ENCODE measurements around the gene SLC18A3.

Gene SLC18A3

DNA sequence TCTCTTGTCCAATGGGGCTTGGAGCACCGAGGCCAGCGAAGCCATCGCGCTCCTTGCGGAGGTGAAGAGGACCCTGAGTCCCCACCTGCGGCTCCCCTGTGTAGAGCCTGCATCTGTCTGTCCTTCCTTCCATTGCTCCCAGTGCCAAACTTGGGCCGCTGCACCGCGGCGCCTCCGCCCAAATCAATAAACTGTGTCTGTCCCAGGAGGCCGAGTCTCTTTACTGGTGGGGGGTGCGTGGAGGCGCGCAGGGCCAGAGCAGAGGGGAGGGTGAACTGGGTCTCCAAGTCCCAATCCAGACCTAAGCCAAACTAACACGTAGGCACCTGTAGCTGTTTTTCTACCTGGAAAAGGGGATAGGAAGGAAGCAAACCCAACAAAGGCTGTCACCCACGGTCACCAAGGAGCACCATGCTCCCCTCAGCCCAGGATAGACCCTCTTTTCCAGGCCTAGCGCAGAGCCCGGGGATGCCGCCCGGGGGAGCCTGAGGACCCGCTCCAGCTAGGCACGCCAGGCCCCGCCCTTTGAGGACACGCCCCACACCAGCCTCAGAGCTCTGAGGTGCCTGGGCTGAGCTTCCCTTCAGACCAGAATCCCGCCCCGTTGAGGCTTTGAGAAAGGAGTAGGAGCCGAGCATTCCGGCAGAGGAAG lies 2.5 kb downstream of the SLC18A3 start:
- DNase-seq = peak; percentile 36

DNA sequence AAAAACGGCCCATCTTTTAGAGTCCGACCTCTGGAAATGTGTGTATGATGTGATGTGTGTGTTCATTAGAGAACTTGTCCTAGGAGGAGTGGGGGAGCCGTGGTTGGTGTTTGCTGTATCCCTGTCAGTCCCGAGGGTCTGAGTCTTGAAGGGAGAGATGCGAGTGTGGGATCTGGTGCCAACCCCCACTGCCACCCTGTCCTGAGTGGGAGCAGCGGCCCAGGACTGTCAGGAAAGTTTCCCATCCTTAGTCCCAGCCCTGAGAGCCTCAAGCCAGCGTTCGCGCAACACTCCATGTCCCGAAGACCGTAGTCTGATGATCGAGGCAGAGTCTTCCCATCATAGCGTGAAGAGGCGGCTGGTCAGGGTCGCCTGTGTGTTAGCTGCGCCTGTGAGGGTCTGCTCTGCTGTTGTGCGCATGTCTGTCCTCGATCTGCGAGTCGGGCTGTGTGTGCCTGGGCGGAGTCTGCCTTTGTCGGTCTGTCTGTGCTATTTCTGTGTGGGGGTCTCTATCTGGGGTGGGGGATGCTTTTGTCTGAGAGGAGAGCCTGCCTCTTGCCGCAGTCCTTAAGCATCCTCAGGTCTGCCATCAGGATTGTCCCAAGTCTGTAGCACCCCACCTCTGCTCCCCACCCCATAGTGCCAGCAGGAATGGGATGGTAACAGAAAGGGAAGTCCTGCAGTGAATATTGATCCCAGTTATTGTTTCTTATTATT lies 3.2 kb downstream of the SLC18A3 start:
- DNase-seq = no peak

DNA sequence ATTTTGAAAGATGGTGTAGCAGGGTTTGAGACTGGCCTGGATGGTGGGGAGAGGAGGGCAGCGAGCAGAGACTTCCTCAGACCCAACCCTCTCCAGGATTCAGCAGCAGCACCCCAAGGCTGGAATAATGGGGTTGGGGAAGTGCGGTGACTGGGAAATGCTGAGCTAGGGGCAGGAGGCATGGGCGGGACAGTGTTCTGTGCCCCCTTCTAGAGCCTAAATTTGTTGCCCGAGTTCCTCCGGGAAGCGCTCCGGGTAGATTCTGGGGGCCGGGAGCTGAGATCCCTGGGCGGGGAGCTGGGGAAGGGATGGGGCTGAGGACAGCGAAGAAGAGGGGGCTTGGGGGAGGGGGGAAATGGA lies 3.8 kb downstream of the SLC18A3 start, which contains the start of gene CHAT:
TSS of gene CHAT (plus strand) at position 156 of the 360 bp plus-strand sequence. CDS start at position 309, 153 bp downstream.
- no peak for DNase-seq

GRCh38 chr10:49614242-49615198 lies 4.4 kb downstream of the SLC18A3 start:
- DNase-seq = no peak

- no peak for DNase-seq
Measured at GRCh38 chr10:49615213-49615612, 5.1 kb downstream of the SLC18A3 start.

GRCh38 chr10:49615721-49616120 lies 5.6 kb downstream of the SLC18A3 start:
- DNase-seq = no peak

DNA sequence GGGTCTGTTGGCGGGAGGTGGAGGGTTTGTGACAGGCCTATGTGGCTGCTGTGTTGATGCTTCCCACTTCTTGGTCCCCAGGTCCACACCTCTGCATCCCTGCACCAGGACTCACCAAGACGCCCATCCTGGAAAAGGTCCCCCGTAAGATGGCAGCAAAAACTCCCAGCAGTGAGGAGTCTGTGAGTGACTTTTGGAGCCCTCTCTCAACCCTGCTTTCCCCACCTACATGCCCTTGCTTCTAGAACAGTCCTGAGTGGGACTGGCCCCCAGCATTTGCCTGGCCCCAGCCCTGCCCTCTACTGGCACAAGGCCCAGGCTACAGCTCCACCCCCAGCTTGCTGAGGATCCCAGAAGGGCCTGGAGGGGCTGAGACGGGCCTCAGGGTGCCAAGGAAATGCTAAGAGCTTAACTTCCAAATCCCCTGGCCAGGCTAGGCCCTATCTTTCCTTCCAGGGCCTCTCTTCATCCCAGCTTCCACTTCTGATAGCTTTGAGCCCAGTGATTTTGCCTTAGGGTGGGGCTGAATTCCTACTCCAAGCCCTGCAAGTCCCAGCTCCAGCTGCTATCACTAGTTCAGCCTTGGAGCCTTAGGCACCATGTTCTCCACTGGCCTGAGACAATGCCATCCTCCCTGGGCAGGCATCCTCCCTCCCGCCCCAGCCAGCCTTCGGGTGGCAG lies 6.5 kb downstream of the SLC18A3 start:
- no peak for DNase-seq

- no peak for DNase-seq
Measured at GRCh38 chr10:49617121-49618020, 7.3 kb downstream of the SLC18A3 start.

GRCh38 chr10:49618821-49619220 lies 8.7 kb downstream of the SLC18A3 start:
- DNase-seq = no peak

GRCh38 chr10:49619613-49620012 lies 9.5 kb downstream of the SLC18A3 start:
- DNase-seq = no peak

- DNase-seq = no peak
Measured at GRCh38 chr10:49620286-49620810, 10.2 kb downstream of the SLC18A3 start.

- DNase-seq = no peak
Measured at GRCh38 chr10:49620841-49621378, 10.8 kb downstream of the SLC18A3 start.

DNA sequence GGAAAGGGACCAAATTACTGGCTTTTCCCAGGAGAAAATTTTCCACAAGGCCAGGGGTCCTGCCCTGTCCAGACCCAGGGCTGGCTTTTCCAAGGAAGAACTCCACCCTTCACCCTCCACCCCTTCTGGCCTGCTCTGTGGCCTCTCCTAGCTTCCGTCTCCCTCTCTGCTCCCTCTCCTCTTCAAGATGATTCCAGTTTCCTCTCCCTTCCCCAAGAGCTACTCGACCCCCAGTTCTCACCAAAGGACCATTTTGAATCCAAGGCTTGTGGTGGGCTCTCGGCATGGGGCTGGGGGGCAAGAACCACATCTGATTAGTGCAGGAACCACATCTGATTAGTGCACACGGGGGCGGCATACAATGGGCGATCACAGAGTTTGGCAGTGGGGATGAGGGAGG lies 11.5 kb downstream of the SLC18A3 start:
- DNase-seq = no peak

- no peak for DNase-seq
Measured at GRCh38 chr10:49622426-49623425, 12.6 kb downstream of the SLC18A3 start.

DNA sequence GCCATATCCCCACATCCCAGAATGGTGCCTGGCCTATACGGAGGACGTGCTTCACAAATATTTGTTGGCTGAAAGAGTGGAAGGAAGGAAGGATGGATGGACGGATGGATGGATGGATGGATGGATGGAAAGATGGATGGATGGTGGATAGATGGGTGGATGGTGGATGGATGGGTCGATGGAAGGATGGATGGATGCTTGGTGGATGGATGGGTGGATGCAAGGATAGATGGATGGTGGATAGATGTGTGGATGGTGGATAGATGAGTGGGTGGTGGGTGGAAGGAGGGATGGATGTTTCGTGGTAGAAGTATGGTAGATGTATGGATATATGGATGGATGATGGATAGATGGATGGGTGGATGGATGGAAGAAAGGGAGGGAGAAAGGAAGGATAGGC lies 14.5 kb downstream of the SLC18A3 start:
- DNase-seq = no peak

DNA sequence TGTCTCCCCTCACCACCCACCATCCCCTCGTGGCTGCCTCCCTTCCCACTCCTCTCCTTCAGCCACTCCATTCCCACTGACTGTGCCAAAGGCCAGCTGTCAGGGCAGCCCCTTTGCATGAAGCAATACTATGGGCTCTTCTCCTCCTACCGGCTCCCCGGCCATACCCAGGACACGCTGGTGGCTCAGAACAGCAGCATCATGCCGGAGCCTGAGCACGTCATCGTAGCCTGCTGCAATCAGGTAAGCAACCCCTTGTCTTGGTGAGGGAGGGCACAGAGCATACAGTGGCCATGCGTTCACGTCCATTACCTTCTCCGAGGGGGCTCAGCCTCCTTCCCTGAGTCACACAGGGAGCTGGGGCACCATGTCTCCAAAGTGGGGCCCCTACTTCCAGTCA lies 15.3 kb downstream of the SLC18A3 start:
- DNase-seq = no peak

GRCh38 chr10:49627038-49627437 lies 16.9 kb downstream of the SLC18A3 start:
- DNase-seq = no peak

DNA sequence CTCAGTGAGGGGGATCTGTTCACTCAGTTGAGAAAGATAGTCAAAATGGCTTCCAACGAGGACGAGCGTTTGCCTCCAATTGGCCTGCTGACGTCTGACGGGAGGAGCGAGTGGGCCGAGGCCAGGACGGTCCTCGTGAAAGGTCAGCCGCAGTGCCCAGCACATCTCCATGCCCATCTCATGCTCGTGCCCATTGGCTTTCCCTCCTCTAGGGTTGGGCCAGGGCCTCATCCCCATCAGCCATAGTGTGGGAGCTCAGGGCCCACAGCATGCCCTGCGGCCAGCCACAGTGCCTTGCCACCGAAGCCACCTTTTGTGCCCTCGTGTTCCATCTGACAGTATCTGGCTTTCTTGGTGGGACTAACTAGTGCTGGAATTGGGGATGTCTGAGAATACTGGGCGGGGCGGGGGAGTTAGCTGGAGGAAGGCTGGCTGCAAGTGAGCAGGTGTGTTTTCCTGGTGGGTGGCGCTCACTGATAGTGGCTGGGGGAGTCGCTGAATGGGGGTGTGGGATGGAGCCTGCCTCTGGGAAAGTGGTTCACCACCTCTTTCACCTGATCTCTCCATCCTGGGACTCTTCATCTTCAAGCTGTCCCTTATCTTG lies 17.6 kb downstream of the SLC18A3 start:
- DNase-seq = no peak

DNA sequence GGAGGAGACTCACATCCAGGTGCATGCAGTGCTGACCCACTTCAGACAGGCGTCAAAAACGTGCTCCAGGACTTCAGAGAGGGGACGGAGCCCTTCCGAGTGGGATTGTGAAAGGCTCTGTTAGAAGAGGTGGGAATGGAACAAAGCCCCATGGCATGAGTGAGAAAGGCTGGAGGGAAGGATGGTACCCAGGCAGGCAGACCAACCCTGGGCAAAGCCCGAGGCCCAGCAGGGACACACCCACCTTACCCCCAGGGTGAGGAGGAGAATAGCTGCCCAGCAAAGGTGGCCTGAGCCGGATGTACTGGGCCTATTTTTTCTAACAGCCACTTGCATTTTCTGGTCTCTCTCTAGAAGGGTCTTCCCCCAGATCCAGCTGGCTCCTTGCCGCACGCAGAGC lies 18.5 kb downstream of the SLC18A3 start:
- DNase-seq = no peak

Measured in stimulated activated CD8-positive, alpha-beta memory T cell treated with anti-CD3 and anti-CD28 coated beads, Interleukin-4, amount 100 ng/mL, for 48 hours (primary cell).